Right atrium auricular region (tissue), 2 donors: ENCODE results near the gene GFY. TPM values are rescaled to one million over a fixed set of nuclear protein-coding genes. Genes with fewer than 3 reads are reported as not detected.
"Not testable (repeated sequence)": the region's sequence is repeated elsewhere in the genome, so short reads cannot be mapped to it uniquely, and the experiment has no call there.

ENCODE experiments used
- DNase-seq: peaks from one replicate; pipeline ENCODE4 v3.0.0-alpha.2; 2019; ENCODE audit warnings: low spot score
- H3K27ac ChIP-seq, 2 donors: fragments of 200-600 bp; sonication (generic); 1 replicate in 1 of 2; 2 replicates in 1 of 2; pipeline ENCODE4 v1.5.1; 2016 to 2019
- H3K27me3 ChIP-seq, 2 donors: fragments of 200-600 bp; sonication (generic); one replicate each; pipeline versions ENCODE4 v1.5.1 to v1.6.0; 2017 to 2019
- H3K36me3 ChIP-seq: fragments of 200-600 bp; sonication (generic); one replicate; pipeline ENCODE4 v1.5.1; 2016
- H3K4me1 ChIP-seq, 2 donors: fragments of 200-600 bp; sonication (generic); one replicate each; pipeline versions ENCODE4 v1.5.1 to v1.6.0; 2017 to 2019
- H3K4me3 ChIP-seq, 2 donors: fragments of 200-600 bp; sonication (generic); 1 replicate in 1 of 2; 2 replicates in 1 of 2; pipeline ENCODE4 v1.5.1; 2017 to 2019; ENCODE audit warnings: mild to moderate bottlenecking in 1 of 2, moderate library complexity in 1 of 2
- H3K9me3 ChIP-seq, 2 donors: fragments of 200-600 bp; sonication (generic); one replicate each; pipeline ENCODE4 v1.5.1; 2019
- total RNA-seq, 2 donors: library from RNA; depleted of rRNA; stranded (reverse); fragments of >200 nt; gene quantifications; one replicate each; pipeline ENCODE4 v1.1.0, GENCODE V29; 2016
- TF ChIP-seq, protein P1 (sequence below), 2 donors: fragments of 200-600 bp; sonication (generic); IDR thresholded peaks; one replicate each; pipeline ENCODE4 v1.5.1; 2019; ENCODE audit warnings: antibody characterized with exemption in 2 of 2

GFY gene
- total RNA-seq, 2 donors from 2014 or later, result not detected

- peak within 1 kb of the TSS; percentile 89 to 90 for H3K27ac ChIP-seq
- peaks cover 0 to 1% of the 10 kb centered on the region in 2 donors for H3K27me3 ChIP-seq
- no peaks in the 10 kb centered on the region for H3K9me3 ChIP-seq
- peak within 1 kb of the TSS; percentile 56 to 73 for H3K4me3 ChIP-seq
- peaks cover 0 to 16% of the 10 kb centered on the region in 2 donors for H3K4me1 ChIP-seq
- peak; percentile 71 for DNase-seq
- TF ChIP-seq, protein P1, sequence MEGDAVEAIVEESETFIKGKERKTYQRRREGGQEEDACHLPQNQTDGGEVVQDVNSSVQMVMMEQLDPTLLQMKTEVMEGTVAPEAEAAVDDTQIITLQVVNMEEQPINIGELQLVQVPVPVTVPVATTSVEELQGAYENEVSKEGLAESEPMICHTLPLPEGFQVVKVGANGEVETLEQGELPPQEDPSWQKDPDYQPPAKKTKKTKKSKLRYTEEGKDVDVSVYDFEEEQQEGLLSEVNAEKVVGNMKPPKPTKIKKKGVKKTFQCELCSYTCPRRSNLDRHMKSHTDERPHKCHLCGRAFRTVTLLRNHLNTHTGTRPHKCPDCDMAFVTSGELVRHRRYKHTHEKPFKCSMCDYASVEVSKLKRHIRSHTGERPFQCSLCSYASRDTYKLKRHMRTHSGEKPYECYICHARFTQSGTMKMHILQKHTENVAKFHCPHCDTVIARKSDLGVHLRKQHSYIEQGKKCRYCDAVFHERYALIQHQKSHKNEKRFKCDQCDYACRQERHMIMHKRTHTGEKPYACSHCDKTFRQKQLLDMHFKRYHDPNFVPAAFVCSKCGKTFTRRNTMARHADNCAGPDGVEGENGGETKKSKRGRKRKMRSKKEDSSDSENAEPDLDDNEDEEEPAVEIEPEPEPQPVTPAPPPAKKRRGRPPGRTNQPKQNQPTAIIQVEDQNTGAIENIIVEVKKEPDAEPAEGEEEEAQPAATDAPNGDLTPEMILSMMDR (IDR thresholded peaks at IDR 0.05), result no peak
- no peaks in the 10 kb centered on the region for H3K36me3 ChIP-seq
Observed at GRCh38 chr19:49441210-49441959, 16.2 kb downstream of the GFY start, which contains the start of gene SLC17A7. Gene SLC17A7, minus strand, starts transcription at chr19:49441527. Its CDS starts 148 bp downstream, at chr19:49441379.

- no peaks in the 10 kb centered on the region for H3K36me3 ChIP-seq
- peak overlapping the region; percentile 89 to 90 for H3K27ac ChIP-seq
- H3K9me3 ChIP-seq, result no peaks in the 10 kb centered on the region
- peak overlapping the region; percentile 9 to 73 for H3K4me3 ChIP-seq
- H3K4me1 ChIP-seq, result peaks cover 0 to 16% of the 10 kb centered on the region in 2 donors
- no peaks in the 10 kb centered on the region for H3K27me3 ChIP-seq
- TF ChIP-seq, protein P1 (IDR thresholded peaks at IDR 0.05), result no peak
- no peak for DNase-seq
Observed at GRCh38 chr19:49441960-49442350, 16.8 kb downstream of the GFY start.

GRCh38 chr19:49442354-49442753, 17.2 kb downstream of the GFY start:
- Histone ChIP-seq H3K4me3 (peak overlapping the region; percentile 56 to 73), H3K27ac (peak overlapping the region; percentile 89 to 90), H3K27me3 (no peaks in the 10 kb centered on the region), H3K9me3 (no peaks in the 10 kb centered on the region), H3K4me1 (peaks cover 0 to 16% of the 10 kb centered on the region in 2 donors), H3K36me3 (no peaks in the 10 kb centered on the region)
- TF ChIP-seq, protein P1 (IDR thresholded peaks at IDR 0.05), result no peak
- DNase-seq, result peak; percentile 73

DNA sequence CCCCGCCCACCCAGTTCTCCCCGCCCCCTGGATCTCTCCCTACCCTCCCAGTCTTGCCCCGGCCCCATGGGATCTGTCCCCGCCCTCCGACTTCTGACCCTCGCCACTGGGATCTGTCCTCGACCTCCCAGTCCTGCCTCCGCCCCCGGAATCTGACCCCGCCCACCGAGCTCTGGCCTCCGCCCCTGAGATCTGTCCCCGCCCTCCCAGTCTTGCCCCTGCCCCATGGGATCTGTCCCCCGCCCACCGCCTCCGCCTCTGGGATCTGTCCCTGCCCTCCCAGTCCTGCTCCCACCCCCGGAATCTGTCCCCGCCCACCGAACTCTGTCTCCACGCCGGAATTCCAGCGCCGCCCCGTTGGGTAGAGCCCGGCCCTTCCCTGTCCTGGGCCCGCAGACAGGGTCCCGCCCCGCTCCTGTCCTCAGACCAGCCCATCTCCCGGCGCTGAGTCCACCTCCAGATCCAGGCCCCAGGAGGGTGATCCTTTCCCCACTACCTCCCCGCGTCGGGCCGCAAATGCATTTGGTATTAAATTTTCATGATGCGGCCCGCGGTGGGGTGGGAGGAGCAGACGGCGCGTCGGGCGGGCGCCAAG, 17.7 kb downstream of the GFY start:
- no peaks in the 10 kb centered on the region for H3K9me3 ChIP-seq
- H3K36me3 ChIP-seq, result no peaks in the 10 kb centered on the region
- TF ChIP-seq, protein P1 (IDR thresholded peaks at IDR 0.05), result no peak
- H3K27ac ChIP-seq, result peak overlapping the region; percentile 89 to 90
- peak; percentile 95 for DNase-seq
- peak overlapping the region; percentile 56 to 73 for H3K4me3 ChIP-seq
- peaks cover 0 to 20% of the 10 kb centered on the region in 2 donors for H3K4me1 ChIP-seq
- H3K27me3 ChIP-seq, result no peaks in the 10 kb centered on the region

DNA sequence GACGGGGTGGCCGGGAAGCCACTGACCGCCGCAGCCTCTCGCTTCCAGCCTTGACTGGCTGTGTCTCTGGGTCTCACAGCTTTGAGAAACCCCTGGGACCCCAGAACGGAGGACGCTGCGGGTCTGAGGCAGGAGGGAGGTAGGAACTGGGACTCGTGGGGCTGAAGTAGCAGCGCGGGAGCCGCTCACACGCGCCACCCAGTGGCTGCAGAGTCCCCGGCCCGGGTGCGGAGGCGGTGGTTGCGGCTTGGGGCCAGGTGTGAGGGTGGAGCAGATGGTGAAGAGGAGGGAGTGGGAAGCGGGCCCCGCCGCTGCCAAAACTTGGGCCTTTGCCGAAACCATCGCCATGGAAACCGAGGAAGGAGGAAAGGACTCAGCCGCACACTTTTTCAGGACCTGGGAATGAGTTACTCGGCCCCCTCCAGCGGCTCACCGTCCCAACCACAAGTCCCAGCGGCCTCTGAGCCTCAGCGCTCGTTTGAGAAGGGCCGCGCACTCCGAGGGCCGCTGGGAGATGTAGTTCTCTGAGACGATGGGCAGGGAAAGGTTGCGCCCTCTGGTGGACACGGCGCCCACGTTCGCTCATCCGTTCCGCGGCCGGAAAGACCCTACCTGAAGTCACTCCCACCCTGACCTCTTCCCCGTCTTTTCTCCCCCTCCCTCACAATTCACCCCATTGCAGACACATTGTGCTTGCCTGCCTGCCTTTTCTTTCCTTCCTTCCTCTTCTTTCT, 18.3 kb downstream of the GFY start:
- Histone ChIP-seq H3K9me3 (no peaks in the 10 kb centered on the region), H3K27ac (peak overlapping the region; percentile 89 to 90), H3K4me1 (peaks cover 0 to 21% of the 10 kb centered on the region in 2 donors), H3K27me3 (no peaks in the 10 kb centered on the region), H3K4me3 (peak overlapping the region; percentile 56 to 73), H3K36me3 (no peaks in the 10 kb centered on the region)
- peak; percentile 96 for DNase-seq
- TF ChIP-seq, protein P1 (IDR thresholded peaks at IDR 0.05), result peak; percentile 75 to 90

- not testable (repeated sequence) for H3K36me3 ChIP-seq, H3K9me3 ChIP-seq, H3K27ac ChIP-seq, DNase-seq, H3K27me3 ChIP-seq
- H3K4me3 ChIP-seq, result peak overlapping the region in 1 of 2 donors; percentile 73
- peaks cover 0 to 21% of the 10 kb centered on the region in 2 donors for H3K4me1 ChIP-seq
Observed at GRCh38 chr19:49444100-49444700, 19.0 kb downstream of the GFY start.
